GM12878 (cell line): ENCODE measurements around the gene HOPX. TPM values are rescaled to one million over a fixed set of nuclear protein-coding genes. Genes with fewer than 3 reads are reported as not detected.

Source experiments
- ATAC-seq: fragments of 200-7000 bp; cut with Tn5 transposase; 3 replicates; pipeline ENCODE4 v1.9.1; 2020; ENCODE audit warnings: mild to moderate bottlenecking, moderate library complexity
- BruUV-seq: library from RNA; stranded (reverse); fragments of 400-500 nt; replicated peaks from 2 replicates; lab custom pipeline; 2021; lab: Mats Ljungman, UMichigan
- CTCF ChIA-PET: fragments of 300-600 bp; sonication (Branson Sonifier 250); formaldehyde crosslinking; extraction: SDS; loops from one replicate; lab custom pipeline; 2021; ENCODE audit warnings: inconsistent platforms; lab: Yijun Ruan, JAX
- POLR2A ChIA-PET: fragments of 350-600 bp; formaldehyde crosslinking; extraction: SDS; loops from one replicate; lab custom pipeline; 2021; ENCODE audit warnings: inconsistent platforms; lab: Charles Lee
- RAD21 ChIA-PET: fragments of 300-600 bp; sonication (Branson Sonifier 250); formaldehyde crosslinking; loops from one replicate; lab custom pipeline; 2023; ENCODE audit warnings: antibody characterized with exemption; ENCODE audit not compliant: unreplicated experiment; lab: Charles Lee
- SMC1A ChIA-PET: fragments of 300-600 bp; sonication (Branson Sonifier 250); formaldehyde crosslinking; loops from one replicate; lab custom pipeline; 2023; ENCODE audit not compliant: unreplicated experiment, uncharacterized antibody; lab: Charles Lee
- DNase-seq: peaks from one replicate; pipeline ENCODE4 v3.0.0-alpha.2; 2011; ENCODE audit warnings: low read depth, low spot score
- FAIRE-seq: peaks from 3 replicates; lab custom pipeline; 2011; peaks lifted over from hg19 to GRCh38; lab: Jason Lieb, UNC
- H2AFZ ChIP-seq: 2 replicates; pipeline ENCODE4 v1.6.0; 2011; ENCODE audit warnings: low read depth, low read length, control low read depth; ENCODE audit not compliant: control insufficient read depth
- H3K27ac ChIP-seq: 2 replicates; pipeline ENCODE4 v1.5.1; 2011; ENCODE audit warnings: control low read depth; ENCODE audit not compliant: control insufficient read depth, insufficient read depth
- H3K27me3 ChIP-seq, 2 experiments: replicated peaks in 1 of 2; 2 replicates each; pipeline versions ENCODE4 v1.6.0 to v1.6.1; 2011; ENCODE audit warnings: low read length in 1 of 2; ENCODE audit not compliant: control insufficient read depth in 2 of 2, insufficient read depth in 2 of 2
- H3K36me3 ChIP-seq, 2 experiments: 2 replicates each; pipeline ENCODE4 v1.5.1; 2011; ENCODE audit warnings: low read length in 1 of 2; ENCODE audit not compliant: control insufficient read depth in 2 of 2, insufficient read depth in 2 of 2
- H3K4me1 ChIP-seq: 2 replicates; pipeline ENCODE4 v1.6.1; 2011; ENCODE audit warnings: mild to moderate bottlenecking, low read length, moderate library complexity, mixed read lengths; ENCODE audit not compliant: control insufficient read depth, insufficient read depth
- H3K4me2 ChIP-seq: 2 replicates; pipeline ENCODE4 v1.6.0; 2011; ENCODE audit warnings: control low read depth; ENCODE audit not compliant: control insufficient read depth, insufficient read depth
- H3K4me3 ChIP-seq: fragments of 200-600 bp; sonication (generic); 2 replicates; pipeline ENCODE4 v1.5.1; 2016
- H3K79me2 ChIP-seq: 2 replicates; pipeline ENCODE4 v1.6.0; 2011; ENCODE audit warnings: low read length; ENCODE audit not compliant: control insufficient read depth, insufficient read depth
- H3K9ac ChIP-seq: 2 replicates; pipeline ENCODE4 v1.8.0; 2011; ENCODE audit warnings: low read length, control low read depth, mixed read lengths; ENCODE audit not compliant: control insufficient read depth, insufficient read depth
- H3K9me3 ChIP-seq: replicated peaks from 3 replicates; pipeline ENCODE4 v1.5.1; 2011; ENCODE audit warnings: mild to moderate bottlenecking, low read length; ENCODE audit not compliant: control insufficient read depth, insufficient read depth
- H4K20me1 ChIP-seq: 2 replicates; pipeline ENCODE4 v1.6.0; 2011; ENCODE audit not compliant: control insufficient read depth, insufficient read depth
- FOS ChIP-seq: IDR thresholded peaks from 3 replicates; pipeline ENCODE4 v1.6.1; 2011; ENCODE audit warnings: borderline replicate concordance; ENCODE audit not compliant: insufficient read length; ENCODE audit errors: extremely low read depth
- GABPA ChIP-seq: IDR thresholded peaks from 2 replicates; pipeline ENCODE4 v1.6.1; 2014; ENCODE audit warnings: antibody characterized with exemption, low read depth, mild to moderate bottlenecking, inconsistent platforms
- IKZF2 ChIP-seq, 2 experiments: fragments of 450-650 bp; IDR thresholded peaks; 2 replicates each; pipeline ENCODE4 v1.6.1; 2017; ENCODE audit warnings: mild to moderate bottlenecking in 2 of 2, moderate library complexity in 2 of 2
- JUNB ChIP-seq: IDR thresholded peaks from 2 replicates; pipeline ENCODE4 v1.6.1; 2016; ENCODE audit warnings: antibody characterized with exemption, mild to moderate bottlenecking
- RUNX3 ChIP-seq: IDR thresholded peaks from 2 replicates; pipeline ENCODE4 v1.6.1; 2012; ENCODE audit warnings: low read length, inconsistent platforms
- STAT1 ChIP-seq: fragments of 450-650 bp; conservative IDR thresholded peaks from 2 replicates; pipeline ENCODE4 v1.6.1; 2014; ENCODE audit warnings: antibody characterized with exemption, mild to moderate bottlenecking
- YY1 ChIP-seq: IDR thresholded peaks from 2 replicates; pipeline ENCODE4 v1.6.1; 2011; ENCODE audit warnings: low read depth, mild to moderate bottlenecking, low read length
- ZNF217 ChIP-seq: fragments of 450-650 bp; IDR thresholded peaks from 2 replicates; pipeline ENCODE4 v1.6.1; 2017; ENCODE audit warnings: antibody characterized with exemption, mild to moderate bottlenecking
- ZZZ3 ChIP-seq: IDR thresholded peaks from 2 replicates; pipeline ENCODE4 v1.6.1; 2011; ENCODE audit warnings: low read depth; ENCODE audit not compliant: control insufficient read depth, insufficient read length
- WGBS: methylation state at CpG from one replicate; pipeline ENCODE4 v1.1.6; 2016; ENCODE audit warnings: low lambda C conversion rate; ENCODE audit not compliant: insufficient replicate concordance, insufficient coverage; ENCODE audit errors: missing lambda C conversion rate; 5-methylcytosine and 5-hydroxymethylcytosine counted together
- in situ Hi-C: fragments of 300-500 bp; cut with MboI; formaldehyde crosslinking; loops from 9 replicates; pipeline ENCODE4 v1.14.3; 2018; ENCODE audit warnings: mixed read lengths
- intact Hi-C: fragments of 100-400 bp; cut with micrococcal nuclease; formaldehyde crosslinking; loops from one replicate; pipeline ENCODE4 v1.14.2; 2022; ENCODE audit not compliant: unreplicated experiment
- polyA plus RNA-seq, 11 experiments: library from polyadenylated mRNA; depleted of rRNA in 4 of 11; unstranded in 6 of 11; stranded (reverse) in 5 of 11; fragments of >200 nt; fragmentation: Nextera tagmentation in 4 of 11; fragmentation: Illumina TruSeq in 1 of 11; extraction: Ambion mirVana in 4 of 11; extraction: Trizol in 1 of 11; gene quantifications; 1 replicate in 1 of 11; 2 replicates in 10 of 11; pipeline versions ENCODE4 v1.2.1 to v1.2.3, GENCODE V29; 2011 to 2016; ENCODE audit warnings: inconsistent platforms in 2 of 11, missing spikeins in 2 of 11, low read depth in 1 of 11
- total RNA-seq, 4 experiments: library from RNA; depleted of rRNA in 3 of 4; stranded (reverse); fragments of >200 nt in 3 of 4; fragmentation: Illumina TruSeq in 1 of 4; extraction: Trizol in 1 of 4; gene quantifications; 2 replicates each; pipeline versions ENCODE4 v1.2.1 to v1.2.3, GENCODE V29; 2013 to 2021

HOPX gene
- total and polyA plus RNA-seq, 10 of the 15 experiments (the other 5 are each of a cell fraction or from before 2014, with no cell fraction given) = 0.11 to 0.40 (median 0.23) TPM; not detected in 4

- Histone ChIP-seq H3K27me3 (0 out of 4 replicates have a peak, but pooled peaks cover 0 to 2% of the 10 kb centered on the region in 2 experiments), H3K4me1 (no peaks in the 10 kb centered on the region), H3K79me2 (no peaks in the 10 kb centered on the region), H4K20me1 (no peaks in the 10 kb centered on the region), H2AFZ (no peak overlapping the region), H3K9me3 (no peaks in the 10 kb centered on the region), H3K4me3 (no peak overlapping the region), H3K9ac (no peak overlapping the region), H3K4me2 (no peak overlapping the region), H3K27ac (no peak overlapping the region), H3K36me3 (no peaks in the 10 kb centered on the region)
- WGBS = 61% methylated on average over 5 of the region's 5 CpGs
- FAIRE-seq = no peak
- ChIA-PET SMC1A (interaction anchor here (0.6 kb wide), 1 partner anchor 237 kb away, joined by 3 read pairs; no protein-coding TSS in a partner anchor), CTCF (no interaction called here), POLR2A (no interaction called here), RAD21 (interaction anchor here (0.7 kb wide), 1 partner anchor 70 kb away, joined by 3 read pairs; no protein-coding TSS in a partner anchor)
- no peak for ATAC-seq
- TF ChIP-seq RUNX3 (no peak), GABPA (no peak), IKZF2 (IDR thresholded peaks at IDR 0.05) (no peak), FOS (no peak), STAT1 (no peak), JUNB (no peak)
- intact Hi-C loops (no loop called here), in situ Hi-C loops (no loop called here)
- DNase-seq = no peak
- no TSS peak for BruUV-seq
Measured at GRCh38 chr4:56730097-56730496, 49.0 kb upstream of the HOPX start.

GRCh38 chr4:56728512-56728911, 47.4 kb upstream of the HOPX start:
- H3K4me2 ChIP-seq = no peak overlapping the region
- ChIA-PET SMC1A (interaction anchor here (0.6 kb wide), 1 partner anchor 107 kb away, joined by 5 read pairs; no protein-coding TSS in a partner anchor), RAD21 (no interaction called here), POLR2A (no interaction called here), CTCF (no interaction called here)
- H3K27me3 ChIP-seq = no peaks in the 10 kb centered on the region
- H3K9ac ChIP-seq = no peak overlapping the region
- no peaks in the 10 kb centered on the region for H3K79me2 ChIP-seq
- ATAC-seq = no peak
- no peaks in the 10 kb centered on the region for H4K20me1 ChIP-seq
- H3K36me3 ChIP-seq = no peaks in the 10 kb centered on the region
- intact Hi-C loops (no loop called here), in situ Hi-C loops (no loop called here)
- no peak for DNase-seq
- H2AFZ ChIP-seq = no peak overlapping the region
- no TSS peak for BruUV-seq
- H3K9me3 ChIP-seq = no peaks in the 10 kb centered on the region
- no peaks in the 10 kb centered on the region for H3K4me1 ChIP-seq
- no peak for TF ChIP-seq ZZZ3
- no peak for TF ChIP-seq YY1
- no peak for TF ChIP-seq ZNF217
- no peak overlapping the region for H3K27ac ChIP-seq
- FAIRE-seq = no peak
- no peak overlapping the region for H3K4me3 ChIP-seq
- 35% methylated on average over 4 of the region's 4 CpGs for WGBS
